Ishikawa (cell line): ENCODE measurements around the gene KCND3.

Source experiments
- CEBPB ChIP-seq: IDR thresholded peaks from 2 replicates; pipeline ENCODE4 v1.6.1; 2012
- EP300 ChIP-seq: IDR thresholded peaks from 2 replicates; pipeline ENCODE4 v1.6.1; 2012; ENCODE audit warnings: borderline replicate concordance
- MAX ChIP-seq: IDR thresholded peaks from 2 replicates; pipeline ENCODE4 v1.6.1; 2012
- RAD21 ChIP-seq: IDR thresholded peaks from 2 replicates; pipeline ENCODE4 v1.6.1; 2012; ENCODE audit warnings: low read depth
- REST ChIP-seq: IDR thresholded peaks from 2 replicates; pipeline ENCODE4 v1.6.1; 2012; ENCODE audit warnings: low read depth, mild to moderate bottlenecking
- TEAD4 ChIP-seq: IDR thresholded peaks from 2 replicates; pipeline ENCODE4 v1.6.1; 2012
- USF1 ChIP-seq: IDR thresholded peaks from 2 replicates; pipeline ENCODE4 v1.6.1; 2012
- YY1 ChIP-seq: IDR thresholded peaks from 2 replicates; pipeline ENCODE4 v1.6.1; 2012; ENCODE audit warnings: low read depth

GRCh38 chr1:111734426-111734825 lies 255.0 kb downstream of the KCND3 start:
- no peak for TF ChIP-seq CEBPB
- TF ChIP-seq REST, result no peak
- TF ChIP-seq EP300, result no peak
- no peak for TF ChIP-seq USF1
- no peak for TF ChIP-seq MAX
- no peak for TF ChIP-seq RAD21
- TF ChIP-seq YY1, result no peak
- no peak for TF ChIP-seq TEAD4
